GM21737 (cell line): ENCODE data around the gene CEACAM19.
"Not testable (repeated sequence)": the region's sequence is repeated elsewhere in the genome, so short reads cannot be mapped to it uniquely, and the experiment has no call there.

Experiments used
- ATAC-seq: cut with Tn5 transposase; IDR thresholded peaks from one replicate; pipeline ENCODE4 v1.9.1; 2021; ENCODE audit warnings: mild to moderate bottlenecking, moderate library complexity; ENCODE audit not compliant: unreplicated experiment

CEACAM19 gene

GRCh38 chr19:44670027-44670426 is 1.3 kb upstream of the CEACAM19 start:
- ATAC-seq: not testable (repeated sequence)

GRCh38 chr19:44672226-44672625 is 944 bp downstream of the CEACAM19 start:
- ATAC-seq: no peak

GRCh38 chr19:44673510-44673909 is 2.2 kb downstream of the CEACAM19 start:
- no peak for ATAC-seq

GRCh38 chr19:44675521-44675920 is 4.2 kb downstream of the CEACAM19 start:
- ATAC-seq: no peak

- ATAC-seq: no peak
These were observed 5.9 kb downstream of the CEACAM19 start for GRCh38 chr19:44677019-44677811.

- ATAC-seq: no peak
These were observed 9.3 kb downstream of the CEACAM19 start for GRCh38 chr19:44680536-44680935.

- ATAC-seq: no peak
These were observed 10.9 kb downstream of the CEACAM19 start for GRCh38 chr19:44681992-44682790.

- ATAC-seq: no peak
These were observed 11.5 kb downstream of the CEACAM19 start for GRCh38 chr19:44682807-44683206.

GRCh38 chr19:44683434-44684210 is 12.3 kb downstream of the CEACAM19 start:
- ATAC-seq: no peak

- ATAC-seq: not testable (repeated sequence)
These were observed 13.1 kb downstream of the CEACAM19 start for GRCh38 chr19:44684396-44684795.

- ATAC-seq: no peak
These were observed 13.9 kb downstream of the CEACAM19 start for GRCh38 chr19:44684892-44685863.

GRCh38 chr19:44685877-44686276 is 14.6 kb downstream of the CEACAM19 start:
- ATAC-seq: no peak

- ATAC-seq: no peak
These were observed 15.6 kb downstream of the CEACAM19 start for GRCh38 chr19:44686896-44687295.

GRCh38 chr19:44687888-44688287 is 16.6 kb downstream of the CEACAM19 start:
- no peak for ATAC-seq

- ATAC-seq: no peak
These were observed 18.2 kb downstream of the CEACAM19 start for GRCh38 chr19:44689290-44690130.

GRCh38 chr19:44690131-44690440 is 18.8 kb downstream of the CEACAM19 start:
- no peak for ATAC-seq

GRCh38 chr19:44692379-44692721 is 21.1 kb downstream of the CEACAM19 start:
- no peak for ATAC-seq

- ATAC-seq: no peak
These were observed 22.9 kb downstream of the CEACAM19 start for GRCh38 chr19:44694184-44694579.

GRCh38 chr19:44696939-44697669 is 25.8 kb downstream of the CEACAM19 start:
- ATAC-seq: no peak
